Uterus (tissue), 4 donors: ENCODE data around the gene MSMB. TPM values are rescaled to one million over a fixed set of nuclear protein-coding genes. Genes with fewer than 3 reads are reported as not detected.

Experiments
- DNase-seq, 2 donors: peaks; one replicate each; pipeline ENCODE4 v3.0.0-alpha.2; 2019 to 2020
- H3K27ac ChIP-seq, 2 donors: fragments of 200-600 bp; sonication (generic); 1 replicate in 1 of 2; 2 replicates in 1 of 2; pipeline ENCODE4 v1.5.1; 2016 to 2018
- H3K27me3 ChIP-seq, 2 donors: fragments of 200-600 bp; sonication (generic); one replicate each; pipeline ENCODE4 v1.5.1; 2018 to 2019; ENCODE audit warnings: control low read depth in 1 of 2
- H3K36me3 ChIP-seq, 2 donors: fragments of 200-600 bp; sonication (generic); one replicate each; pipeline ENCODE4 v1.5.1; 2019; ENCODE audit warnings: control low read depth in 1 of 2
- H3K4me1 ChIP-seq, 2 donors: fragments of 200-600 bp; sonication (generic); one replicate each; pipeline ENCODE4 v1.5.1; 2018 to 2019; ENCODE audit warnings: control low read depth in 1 of 2
- H3K4me3 ChIP-seq, 2 donors: fragments of 200-600 bp; sonication (generic); 1 replicate in 1 of 2; 2 replicates in 1 of 2; pipeline ENCODE4 v1.5.1; 2018 to 2019; ENCODE audit warnings: mild to moderate bottlenecking in 1 of 2
- H3K9me3 ChIP-seq, 2 donors: fragments of 200-600 bp; sonication (generic); one replicate each; pipeline ENCODE4 v1.5.1; 2019; ENCODE audit warnings: control low read depth in 1 of 2
- POLR2A ChIP-seq, 2 donors: fragments of 450-650 bp; IDR thresholded peaks; one replicate each; pipeline ENCODE4 v1.6.1; 2016; ENCODE audit warnings: antibody characterized with exemption in 2 of 2, mild to moderate bottlenecking in 1 of 2, moderate library complexity in 1 of 2
- intact Hi-C: fragments of 100-400 bp; cut with DNase I; formaldehyde crosslinking; loops from one replicate; pipeline ENCODE4 v1.15.1; 2023; ENCODE audit warnings: low total_unique reads
- total RNA-seq, 4 donors: library from RNA; depleted of rRNA in 3 of 4; stranded (reverse); fragments of >200 nt in 3 of 4; gene quantifications; one replicate each; pipeline versions ENCODE4 v1.1.0 to v1.2.4, GENCODE V29; 2014 to 2023
- TF ChIP-seq, protein P1 (sequence below), 4 experiments: fragments of 200-600 bp in 2 of 4; fragments of 450-650 bp in 2 of 4; sonication (generic) in 2 of 4; IDR thresholded peaks; one replicate each; pipeline ENCODE4 v1.5.1; 2016 to 2019; ENCODE audit warnings: antibody characterized with exemption in 4 of 4, mild to moderate bottlenecking in 2 of 4, moderate library complexity in 1 of 4
- donor health status: DM: yes; HTN: yes; CAD: no.

The MSMB gene
- total RNA-seq, 4 donors from 2014 or later, result not detected

DNA sequence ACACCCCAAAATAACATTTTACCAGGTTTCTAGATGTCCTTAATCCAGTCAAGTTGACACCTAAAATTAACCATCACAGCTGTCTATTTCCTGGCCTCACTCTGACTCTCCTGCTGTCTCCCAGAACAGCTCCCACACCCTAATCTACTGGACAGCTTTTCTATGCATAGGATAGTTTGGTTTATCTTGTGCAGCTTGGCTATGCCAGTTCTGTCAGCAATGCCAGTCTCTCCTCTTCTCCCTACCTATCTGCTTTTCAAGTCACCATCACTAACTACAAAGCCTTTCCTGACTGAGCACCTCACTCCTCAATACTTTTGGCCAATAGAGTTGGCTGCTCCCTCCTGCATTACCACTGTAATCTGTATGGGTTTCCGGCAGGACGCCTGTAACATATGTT lies 20.7 kb downstream of the MSMB start:
- Histone ChIP-seq H3K27ac (no peak overlapping the region), H3K9me3 (no peaks in the 10 kb centered on the region), H3K27me3 (no peaks in the 10 kb centered on the region), H3K4me1 (peaks cover 0 to 8% of the 10 kb centered on the region in 2 donors), H3K36me3 (no peaks in the 10 kb centered on the region), H3K4me3 (no peak overlapping the region)
- no peak for DNase-seq
- TF ChIP-seq, protein P1, sequence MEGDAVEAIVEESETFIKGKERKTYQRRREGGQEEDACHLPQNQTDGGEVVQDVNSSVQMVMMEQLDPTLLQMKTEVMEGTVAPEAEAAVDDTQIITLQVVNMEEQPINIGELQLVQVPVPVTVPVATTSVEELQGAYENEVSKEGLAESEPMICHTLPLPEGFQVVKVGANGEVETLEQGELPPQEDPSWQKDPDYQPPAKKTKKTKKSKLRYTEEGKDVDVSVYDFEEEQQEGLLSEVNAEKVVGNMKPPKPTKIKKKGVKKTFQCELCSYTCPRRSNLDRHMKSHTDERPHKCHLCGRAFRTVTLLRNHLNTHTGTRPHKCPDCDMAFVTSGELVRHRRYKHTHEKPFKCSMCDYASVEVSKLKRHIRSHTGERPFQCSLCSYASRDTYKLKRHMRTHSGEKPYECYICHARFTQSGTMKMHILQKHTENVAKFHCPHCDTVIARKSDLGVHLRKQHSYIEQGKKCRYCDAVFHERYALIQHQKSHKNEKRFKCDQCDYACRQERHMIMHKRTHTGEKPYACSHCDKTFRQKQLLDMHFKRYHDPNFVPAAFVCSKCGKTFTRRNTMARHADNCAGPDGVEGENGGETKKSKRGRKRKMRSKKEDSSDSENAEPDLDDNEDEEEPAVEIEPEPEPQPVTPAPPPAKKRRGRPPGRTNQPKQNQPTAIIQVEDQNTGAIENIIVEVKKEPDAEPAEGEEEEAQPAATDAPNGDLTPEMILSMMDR (IDR thresholded peaks at IDR 0.05), result no peak
- no peak for TF ChIP-seq POLR2A (IDR thresholded peaks at IDR 0.05)
- intact Hi-C loops, result no loop called here

DNA sequence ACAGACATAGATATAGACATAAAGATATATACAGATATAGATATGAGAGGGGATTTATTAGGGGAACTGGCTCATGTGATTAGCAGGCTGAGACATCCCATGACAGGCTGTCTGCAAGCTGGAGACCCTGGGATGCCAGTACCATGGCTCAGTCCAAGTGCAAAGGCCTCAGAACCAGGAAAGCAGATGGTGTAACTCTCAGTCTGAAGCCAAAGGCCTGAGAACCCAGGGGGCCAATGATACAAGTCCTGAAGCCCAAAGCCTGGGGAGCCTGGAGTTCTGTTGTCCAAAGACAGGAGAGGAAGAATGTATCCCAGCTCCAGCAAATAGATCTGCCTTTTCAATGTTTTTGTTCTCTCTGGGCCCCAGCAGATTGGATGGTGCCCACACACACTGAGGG lies 21.1 kb downstream of the MSMB start:
- no peaks in the 10 kb centered on the region for H3K27me3 ChIP-seq
- DNase-seq, result no peak
- no peaks in the 10 kb centered on the region for H3K36me3 ChIP-seq
- no peak overlapping the region for H3K27ac ChIP-seq
- TF ChIP-seq, protein P1 (IDR thresholded peaks at IDR 0.05), result no peak
- TF ChIP-seq POLR2A (IDR thresholded peaks at IDR 0.05), result no peak
- no peaks in the 10 kb centered on the region for H3K9me3 ChIP-seq
- no peak overlapping the region for H3K4me3 ChIP-seq
- intact Hi-C loops, result no loop called here
- H3K4me1 ChIP-seq, result peaks cover 0 to 8% of the 10 kb centered on the region in 2 donors

DNA sequence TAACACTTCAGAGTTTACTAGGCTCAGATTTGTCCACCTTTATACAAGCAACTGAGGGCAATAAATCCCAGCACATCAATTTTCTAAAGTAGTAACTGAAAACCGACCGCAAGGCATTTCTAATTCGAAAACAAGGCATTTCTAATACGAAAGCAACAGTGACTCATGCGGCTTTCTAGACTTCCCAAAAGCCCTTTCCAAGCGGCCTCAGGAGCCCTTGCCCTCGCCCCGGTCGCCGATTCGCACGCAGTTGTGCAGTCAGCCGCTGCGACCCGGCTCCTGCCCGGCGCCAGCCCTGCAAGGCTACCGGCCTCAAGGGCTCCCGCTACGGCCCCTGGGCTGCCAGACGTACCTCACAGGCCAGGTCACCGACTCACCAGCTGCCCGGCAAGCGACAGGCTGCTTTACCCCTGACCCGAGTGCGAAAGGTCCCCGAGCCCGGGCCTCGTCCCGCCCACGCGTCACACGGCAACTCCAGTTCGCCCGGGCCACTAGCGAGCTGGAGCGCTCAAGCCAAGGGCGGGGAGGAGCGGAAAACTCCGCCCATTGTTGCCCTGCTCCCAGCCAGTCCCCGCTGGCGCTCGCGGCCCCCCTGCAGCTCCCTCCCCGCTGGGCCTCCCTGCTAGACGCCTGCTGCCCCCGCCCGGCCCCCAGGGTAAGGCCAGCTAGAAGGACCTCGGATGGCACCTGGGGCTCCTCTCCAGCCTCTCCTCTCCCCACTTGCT lies 22.9 kb downstream of the MSMB start:
- Histone ChIP-seq H3K9me3 (no peaks in the 10 kb centered on the region), H3K27me3 (no peaks in the 10 kb centered on the region), H3K36me3 (no peaks in the 10 kb centered on the region), H3K4me3 (peak overlapping the region; percentile 55 to 79), H3K4me1 (no peaks in the 10 kb centered on the region), H3K27ac (peak overlapping the region; percentile 80 to 84)
- peak; percentile 80 to 87 for DNase-seq
- intact Hi-C loops, result no loop called here
- TF ChIP-seq, protein P1 (IDR thresholded peaks at IDR 0.05), result peak in 3 of 4 experiments; percentile 5 to 24 (median 19)
- peak in 1 of 2 donors; percentile 33 for TF ChIP-seq POLR2A (IDR thresholded peaks at IDR 0.05)

DNA sequence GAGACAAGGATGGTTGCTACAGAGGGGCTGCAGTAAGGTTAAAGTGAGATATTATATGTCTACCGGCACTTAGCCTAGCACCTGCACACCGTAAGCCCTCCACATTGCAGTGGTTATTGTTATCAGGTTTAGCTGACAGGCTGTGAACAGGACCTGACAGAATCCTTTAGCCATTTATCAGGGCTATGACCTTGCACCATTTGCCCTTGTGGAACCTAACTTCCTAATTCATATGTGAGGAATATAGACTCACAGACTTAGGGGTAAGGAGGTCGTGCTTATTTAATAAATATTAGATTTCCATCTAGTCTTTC lies 25.8 kb downstream of the MSMB start:
- intact Hi-C loops, result no loop called here
- TF ChIP-seq, protein P1 (IDR thresholded peaks at IDR 0.05), result no peak
- no peak for TF ChIP-seq POLR2A (IDR thresholded peaks at IDR 0.05)
- H3K4me3 ChIP-seq, result no peak overlapping the region
- H3K27ac ChIP-seq, result no peak overlapping the region
- no peaks in the 10 kb centered on the region for H3K27me3 ChIP-seq
- H3K9me3 ChIP-seq, result no peaks in the 10 kb centered on the region
- H3K4me1 ChIP-seq, result no peaks in the 10 kb centered on the region
- no peak for DNase-seq
- no peaks in the 10 kb centered on the region for H3K36me3 ChIP-seq

DNA sequence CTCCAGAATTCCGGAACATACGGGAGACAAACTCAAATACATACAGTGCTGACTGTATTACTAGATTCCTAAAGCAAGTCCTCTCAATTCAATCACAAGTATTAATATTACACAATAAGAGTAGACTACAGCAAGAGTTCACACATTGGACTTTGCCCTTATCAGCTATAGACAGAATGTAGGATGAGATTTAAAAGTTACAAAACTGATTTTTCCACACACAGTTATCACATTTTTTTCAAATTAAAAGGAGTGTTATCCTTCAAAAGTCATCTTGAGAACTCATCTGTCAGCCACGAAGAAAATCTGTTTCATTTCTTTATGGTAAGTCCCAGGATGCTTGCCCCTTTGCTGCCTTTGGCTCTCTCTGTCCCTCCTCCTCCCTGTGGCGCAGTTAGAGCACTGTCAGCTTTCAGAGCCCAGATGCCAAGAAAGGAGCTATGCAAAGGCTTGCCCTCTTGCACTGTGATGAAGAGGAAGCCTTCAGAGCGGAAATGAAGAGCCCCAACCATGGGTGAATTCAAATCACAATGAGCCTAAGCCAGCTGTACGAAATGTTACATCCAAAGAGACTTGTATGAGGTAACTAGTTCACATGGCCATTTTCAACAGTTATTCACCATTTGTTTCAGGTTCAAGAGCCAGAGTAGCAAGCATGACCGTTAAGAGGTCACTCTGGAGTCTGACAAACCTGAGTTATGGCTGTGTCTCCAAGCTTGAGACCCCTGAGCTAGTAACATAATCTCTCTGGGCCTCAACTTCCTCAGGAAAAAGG lies 26.3 kb downstream of the MSMB start:
- intact Hi-C loops, result no loop called here
- Histone ChIP-seq H3K27ac (no peak overlapping the region), H3K27me3 (no peaks in the 10 kb centered on the region), H3K4me3 (no peak overlapping the region), H3K36me3 (no peaks in the 10 kb centered on the region), H3K9me3 (no peaks in the 10 kb centered on the region), H3K4me1 (no peaks in the 10 kb centered on the region)
- TF ChIP-seq, protein P1 (IDR thresholded peaks at IDR 0.05), result no peak
- TF ChIP-seq POLR2A (IDR thresholded peaks at IDR 0.05), result no peak
- DNase-seq, result no peak
